SK-N-MC (cell line): ENCODE measurements around the gene SMYD3.

Experiments used
- EZH2 ChIP-seq: fragments of 200-600 bp; sonication (generic); IDR thresholded peaks from one replicate; pipeline ENCODE4 v1.6.1; 2017; ENCODE audit warnings: antibody characterized with exemption
- FOXP2 ChIP-seq: optimal IDR thresholded peaks from 2 replicates; pipeline ENCODE3; 2011; ENCODE audit warnings: mild to moderate bottlenecking, moderate library complexity; ENCODE audit not compliant: insufficient read depth; ENCODE audit errors: extremely low read length, control extremely low read depth
- POLR2AphosphoS5 ChIP-seq: IDR thresholded peaks from 2 replicates; pipeline ENCODE4 v1.6.1; 2012; ENCODE audit warnings: mild to moderate bottlenecking, low read depth, low read length, borderline replicate concordance

GRCh38 chr1:246258250-246258649 is 248.8 kb downstream of the SMYD3 start:
- TF ChIP-seq POLR2AphosphoS5 (no peak), EZH2 (no peak), FOXP2 (no peak)
